OCI-LY7 (cell line): ENCODE results near the gene LATS2. TPM values are rescaled to one million over a fixed set of nuclear protein-coding genes. Genes with fewer than 3 reads are reported as not detected.

Experiments used
- BruUV-seq: library from RNA; stranded (reverse); fragments of 400-500 nt; replicated peaks from 2 replicates; lab custom pipeline; 2021; lab: Mats Ljungman, UMichigan
- CTCF ChIA-PET: fragments of 300-600 bp; sonication (Branson Sonifier 250); formaldehyde crosslinking; loops from one replicate; lab custom pipeline; 2022; ENCODE audit warnings: antibody characterized with exemption; ENCODE audit not compliant: unreplicated experiment; lab: Charles Lee
- POLR2A ChIA-PET: fragments of 300-600 bp; sonication (Branson Sonifier 250); formaldehyde crosslinking; loops from one replicate; lab custom pipeline; 2022; ENCODE audit warnings: antibody characterized with exemption; lab: Charles Lee
- DNase-seq: peaks from one replicate; pipeline ENCODE4 v3.0.0-alpha.2; 2015; ENCODE audit warnings: low spot score
- H2AFZ ChIP-seq: fragments of 200-600 bp; sonication (generic), shearing (Covaris generic); 2 replicates; pipeline ENCODE4 v1.6.1; 2014; ENCODE audit warnings: mild to moderate bottlenecking, antibody characterized with exemption, low read length, moderate library complexity
- H3K27ac ChIP-seq: fragments of 200-600 bp; sonication (generic); 2 replicates; pipeline ENCODE4 v1.5.1; 2014; ENCODE audit warnings: mixed run types, low read depth, mild to moderate bottlenecking, moderate library complexity, low read length, inconsistent platforms; ENCODE audit not compliant: poor library complexity, severe bottlenecking
- H3K36me3 ChIP-seq: fragments of 200-600 bp; sonication (generic); 2 replicates; pipeline ENCODE4 v1.6.1; 2014; ENCODE audit warnings: mild to moderate bottlenecking, antibody characterized with exemption, low read length, moderate library complexity, mixed read lengths; ENCODE audit not compliant: insufficient read depth
- H3K4me1 ChIP-seq: fragments of 200-600 bp; sonication (generic); 2 replicates; pipeline ENCODE4 v1.5.1; 2014; ENCODE audit warnings: mild to moderate bottlenecking, low read length; ENCODE audit not compliant: insufficient read depth, poor library complexity, severe bottlenecking
- H3K4me2 ChIP-seq: fragments of 200-600 bp; sonication (generic); 2 replicates; pipeline ENCODE4 v1.6.1; 2014; ENCODE audit warnings: mild to moderate bottlenecking, low read length
- H3K4me3 ChIP-seq: fragments of 200-600 bp; sonication (generic); 2 replicates; pipeline ENCODE4 v1.5.1; 2014; ENCODE audit warnings: mild to moderate bottlenecking, low read depth, low read length; ENCODE audit not compliant: poor library complexity, severe bottlenecking
- H3K79me2 ChIP-seq: fragments of 200-600 bp; sonication (generic); 2 replicates; pipeline ENCODE4 v1.6.1; 2016; ENCODE audit warnings: low read depth, mild to moderate bottlenecking, low read length, moderate library complexity, mixed read lengths; ENCODE audit not compliant: insufficient read depth
- H3K9me2 ChIP-seq: fragments of 200-600 bp; sonication (generic); 2 replicates; pipeline ENCODE4 v1.6.1; 2016; ENCODE audit warnings: mild to moderate bottlenecking, low read length, mixed read lengths; ENCODE audit not compliant: insufficient read depth
- H3K9me3 ChIP-seq: fragments of 200-600 bp; sonication (generic); 2 replicates; pipeline ENCODE4 v1.6.1; 2014; ENCODE audit warnings: mild to moderate bottlenecking, mixed run types, low read length, mixed read lengths
- H4K20me1 ChIP-seq: fragments of 200-600 bp; sonication (generic); 2 replicates; pipeline ENCODE4 v1.6.1; 2014; ENCODE audit warnings: mild to moderate bottlenecking, antibody characterized with exemption, low read length, moderate library complexity, mixed read lengths; ENCODE audit not compliant: insufficient read depth
- CTCF ChIP-seq: fragments of 200-600 bp; sonication (generic); conservative IDR thresholded peaks from 2 replicates; pipeline ENCODE4 v1.5.1; 2014; ENCODE audit warnings: mild to moderate bottlenecking, antibody characterized with exemption, low read length, moderate library complexity, mixed read lengths
- EZH2phosphoT487 ChIP-seq: fragments of 200-600 bp; sonication (generic); IDR thresholded peaks from 2 replicates; pipeline ENCODE4 v1.6.1; 2018; ENCODE audit warnings: low read depth, borderline replicate concordance, mild to moderate bottlenecking, mixed run types, antibody characterized with exemption, low read length, moderate library complexity, mixed read lengths
- intact Hi-C: fragments of 100-400 bp; cut with micrococcal nuclease; formaldehyde crosslinking; loops from one replicate; pipeline ENCODE4 v1.10.0; 2022; ENCODE audit not compliant: unreplicated experiment
- total RNA-seq, 2 experiments: library from RNA; depleted of rRNA in 1 of 2; stranded (reverse); fragments of >200 nt in 1 of 2; shearing (Covaris generic) in 1 of 2; gene quantifications; 2 replicates each; pipeline ENCODE4 v1.2.3, GENCODE V29; 2014 to 2022

The LATS2 gene
- total RNA-seq, 2 experiments from 2014 or later: 0.19 to 1.3 TPM

- H3K4me3 ChIP-seq: no peak overlapping the region
- no peaks in the 10 kb centered on the region for H4K20me1 ChIP-seq
- no peaks in the 10 kb centered on the region for H3K36me3 ChIP-seq
- CTCF ChIA-PET: no interaction called here
- BruUV-seq: no TSS peak
- TF ChIP-seq CTCF: no peak
- TF ChIP-seq EZH2phosphoT487: no peak
- POLR2A ChIA-PET: interaction anchor here (0.6 to 0.7 kb wide), 2 partner anchors 12 to 382 kb away, joined by 3 to 7 read pairs; no protein-coding TSS in a partner anchor
- DNase-seq: no peak
- intact Hi-C loops: no loop called here
- H2AFZ ChIP-seq: no peak overlapping the region
- no peaks in the 10 kb centered on the region for H3K9me3 ChIP-seq
- no peaks in the 10 kb centered on the region for H3K9me2 ChIP-seq
- no peaks in the 10 kb centered on the region for H3K79me2 ChIP-seq
- no peak overlapping the region for H3K27ac ChIP-seq
- H3K4me2 ChIP-seq: no peak overlapping the region
- H3K4me1 ChIP-seq: no peaks in the 10 kb centered on the region
Observed at GRCh38 chr13:21013682-21014038, 47.7 kb downstream of the LATS2 start.

- ChIA-PET POLR2A (interaction anchor here (0.5 to 0.7 kb wide), 4 partner anchors 11 to 873 kb away, joined by 3 to 7 read pairs (median 4); no protein-coding TSS in a partner anchor), CTCF (interaction anchor here (0.6 kb wide), 1 partner anchor 43 kb away, joined by 3 read pairs; no protein-coding TSS in a partner anchor)
- no TSS peak for BruUV-seq
- Histone ChIP-seq H3K4me1 (no peaks in the 10 kb centered on the region), H3K27ac (no peak overlapping the region), H3K4me3 (no peak overlapping the region), H3K4me2 (no peak overlapping the region), H3K9me2 (no peaks in the 10 kb centered on the region), H3K9me3 (no peaks in the 10 kb centered on the region), H3K36me3 (no peaks in the 10 kb centered on the region), H4K20me1 (no peaks in the 10 kb centered on the region), H2AFZ (no peak overlapping the region), H3K79me2 (no peaks in the 10 kb centered on the region)
- TF ChIP-seq EZH2phosphoT487 (no peak), CTCF (no peak)
- DNase-seq: no peak
- intact Hi-C loops: no loop called here
Observed at GRCh38 chr13:21012841-21013681, 48.3 kb downstream of the LATS2 start.

- POLR2A ChIA-PET: interaction anchor here (0.5 kb wide), 2 partner anchors 12 to 874 kb away, joined by 3 to 6 read pairs; no protein-coding TSS in a partner anchor
- Histone ChIP-seq H3K4me2 (no peak overlapping the region), H3K4me1 (no peaks in the 10 kb centered on the region), H3K79me2 (no peaks in the 10 kb centered on the region), H3K9me2 (no peaks in the 10 kb centered on the region), H3K9me3 (no peaks in the 10 kb centered on the region), H3K4me3 (no peak overlapping the region), H2AFZ (no peak overlapping the region), H3K36me3 (no peaks in the 10 kb centered on the region), H3K27ac (no peak overlapping the region), H4K20me1 (no peaks in the 10 kb centered on the region)
- BruUV-seq: no TSS peak
- intact Hi-C loops: no loop called here
- no peak for TF ChIP-seq CTCF
- no peak for DNase-seq
- CTCF ChIA-PET: no interaction called here
Observed at GRCh38 chr13:21012211-21012610, 49.2 kb downstream of the LATS2 start.
